ENCODE measurements around the gene ZMIZ1. TPM values are rescaled to one million over a fixed set of nuclear protein-coding genes. Genes with fewer than 3 reads are reported as not detected.

Gene ZMIZ1
- total RNA-seq, 4 donors from 2014 or later: 18.7 to 188 (median 36.7) TPM

DNA sequence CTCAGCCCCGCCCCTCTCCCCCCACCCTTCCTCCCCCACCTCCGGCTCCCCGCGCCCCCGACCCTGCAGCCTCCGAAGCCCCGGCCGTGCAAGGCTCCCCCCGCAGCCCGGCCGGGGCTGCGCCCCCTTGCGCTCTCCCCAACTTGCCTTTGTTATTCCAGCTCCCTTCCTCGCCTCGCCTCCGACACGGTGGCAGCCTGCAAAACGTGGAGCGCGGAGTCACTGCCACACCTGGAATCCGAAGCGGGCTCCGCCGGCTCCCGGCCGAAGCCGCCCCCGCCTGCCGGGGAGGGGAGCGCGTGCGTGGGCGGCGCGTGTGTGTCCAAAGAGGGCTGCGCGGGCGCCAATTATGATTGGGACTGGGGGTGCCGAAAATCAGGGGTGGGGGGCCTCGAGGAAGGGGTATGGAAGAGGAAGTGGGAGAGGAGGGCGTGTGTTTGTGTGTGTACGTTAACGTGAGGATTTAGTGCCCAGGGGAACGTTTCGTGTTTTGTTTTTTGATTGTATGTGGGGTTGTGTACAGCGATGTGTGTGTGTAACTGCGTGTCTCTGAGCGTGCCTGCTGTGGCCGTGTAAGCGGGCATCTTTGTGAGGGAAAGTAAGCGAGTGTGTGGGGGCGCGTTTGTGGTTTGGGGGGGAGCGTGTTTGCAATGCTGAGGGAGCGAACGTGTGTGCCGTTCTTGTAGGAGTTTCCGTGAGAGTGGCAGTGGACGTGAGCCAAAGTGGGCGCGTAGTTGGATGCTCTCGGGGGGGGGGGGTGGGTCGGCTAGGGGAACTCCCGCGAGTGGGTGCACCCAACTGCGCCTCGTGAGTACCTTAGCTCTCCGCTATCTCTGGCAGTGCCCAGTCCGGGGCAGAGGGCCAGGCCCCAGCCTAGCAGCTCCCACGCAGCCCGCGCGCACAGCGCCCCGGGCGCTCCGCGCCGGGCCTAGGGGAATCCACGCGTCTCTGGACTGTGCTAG lies 1.2 kb upstream of the ZMIZ1 start:
- intact Hi-C loops (cut with DNase I; ENCODE audit: low total_unique reads): loop anchor here (5.0 to 10.0 kb wide), 2 partner anchors 90 to 253 kb away; no protein-coding TSS in a partner anchor

DNA sequence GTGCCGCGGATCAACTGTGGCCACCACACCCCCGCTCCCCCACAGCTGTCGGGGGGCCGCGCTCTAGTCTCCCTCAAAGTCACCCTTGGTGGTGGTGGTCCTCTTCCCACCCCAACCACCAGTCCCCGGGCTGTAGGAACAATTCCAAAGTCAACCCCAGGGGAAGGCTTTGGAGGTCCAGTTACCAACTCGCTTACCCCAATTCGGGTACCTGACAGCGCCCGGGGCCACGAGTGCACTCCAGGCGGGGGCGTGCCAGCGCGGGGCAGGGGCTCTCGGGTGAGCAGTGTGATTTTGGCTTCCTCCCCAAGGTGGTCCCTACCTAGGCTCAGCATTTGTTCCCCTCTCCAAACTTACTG lies 584 bp upstream of the ZMIZ1 start:
- Histone ChIP-seq H3K4me1 (peaks cover 2 to 18% of the 10 kb centered on the region in 2 donors), H3K9me3 (no peaks in the 10 kb centered on the region), H3K4me3 (peak overlapping the region; percentile 75 to 86), H3K27me3 (peaks cover 0 to 2% of the 10 kb centered on the region in 2 donors), H3K27ac (peak overlapping the region; percentile 94 to 96), H3K36me3 (no peaks in the 10 kb centered on the region)
- TF ChIP-seq POLR2A (IDR thresholded peaks at IDR 0.05): no peak
- TF ChIP-seq, protein P1, sequence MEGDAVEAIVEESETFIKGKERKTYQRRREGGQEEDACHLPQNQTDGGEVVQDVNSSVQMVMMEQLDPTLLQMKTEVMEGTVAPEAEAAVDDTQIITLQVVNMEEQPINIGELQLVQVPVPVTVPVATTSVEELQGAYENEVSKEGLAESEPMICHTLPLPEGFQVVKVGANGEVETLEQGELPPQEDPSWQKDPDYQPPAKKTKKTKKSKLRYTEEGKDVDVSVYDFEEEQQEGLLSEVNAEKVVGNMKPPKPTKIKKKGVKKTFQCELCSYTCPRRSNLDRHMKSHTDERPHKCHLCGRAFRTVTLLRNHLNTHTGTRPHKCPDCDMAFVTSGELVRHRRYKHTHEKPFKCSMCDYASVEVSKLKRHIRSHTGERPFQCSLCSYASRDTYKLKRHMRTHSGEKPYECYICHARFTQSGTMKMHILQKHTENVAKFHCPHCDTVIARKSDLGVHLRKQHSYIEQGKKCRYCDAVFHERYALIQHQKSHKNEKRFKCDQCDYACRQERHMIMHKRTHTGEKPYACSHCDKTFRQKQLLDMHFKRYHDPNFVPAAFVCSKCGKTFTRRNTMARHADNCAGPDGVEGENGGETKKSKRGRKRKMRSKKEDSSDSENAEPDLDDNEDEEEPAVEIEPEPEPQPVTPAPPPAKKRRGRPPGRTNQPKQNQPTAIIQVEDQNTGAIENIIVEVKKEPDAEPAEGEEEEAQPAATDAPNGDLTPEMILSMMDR (IDR thresholded peaks at IDR 0.05): no peak
- intact Hi-C loops (cut with DNase I; ENCODE audit: low total_unique reads): loop anchor here (5.0 to 10.0 kb wide), 2 partner anchors 89 to 253 kb away; no protein-coding TSS in a partner anchor
- DNase-seq: no peak

More for the DNA sequence above, 1.2 kb upstream of the ZMIZ1 start:
- DNase-seq: peak; percentile 92 to 96
- TF ChIP-seq POLR2A (IDR thresholded peaks at IDR 0.05): peak in 1 of 2 donors; percentile 75
- TF ChIP-seq, protein P1 (IDR thresholded peaks at IDR 0.05): peak in 3 of 4 experiments; percentile 20 to 66 (median 42)
- Histone ChIP-seq H3K27ac (peak overlapping the region; percentile 94 to 96), H3K4me1 (peaks cover 0 to 11% of the 10 kb centered on the region in 2 donors), H3K4me3 (peak overlapping the region; percentile 75 to 86), H3K36me3 (no peaks in the 10 kb centered on the region), H3K9me3 (no peaks in the 10 kb centered on the region), H3K27me3 (peaks cover 0 to 2% of the 10 kb centered on the region in 2 donors)

DNA sequence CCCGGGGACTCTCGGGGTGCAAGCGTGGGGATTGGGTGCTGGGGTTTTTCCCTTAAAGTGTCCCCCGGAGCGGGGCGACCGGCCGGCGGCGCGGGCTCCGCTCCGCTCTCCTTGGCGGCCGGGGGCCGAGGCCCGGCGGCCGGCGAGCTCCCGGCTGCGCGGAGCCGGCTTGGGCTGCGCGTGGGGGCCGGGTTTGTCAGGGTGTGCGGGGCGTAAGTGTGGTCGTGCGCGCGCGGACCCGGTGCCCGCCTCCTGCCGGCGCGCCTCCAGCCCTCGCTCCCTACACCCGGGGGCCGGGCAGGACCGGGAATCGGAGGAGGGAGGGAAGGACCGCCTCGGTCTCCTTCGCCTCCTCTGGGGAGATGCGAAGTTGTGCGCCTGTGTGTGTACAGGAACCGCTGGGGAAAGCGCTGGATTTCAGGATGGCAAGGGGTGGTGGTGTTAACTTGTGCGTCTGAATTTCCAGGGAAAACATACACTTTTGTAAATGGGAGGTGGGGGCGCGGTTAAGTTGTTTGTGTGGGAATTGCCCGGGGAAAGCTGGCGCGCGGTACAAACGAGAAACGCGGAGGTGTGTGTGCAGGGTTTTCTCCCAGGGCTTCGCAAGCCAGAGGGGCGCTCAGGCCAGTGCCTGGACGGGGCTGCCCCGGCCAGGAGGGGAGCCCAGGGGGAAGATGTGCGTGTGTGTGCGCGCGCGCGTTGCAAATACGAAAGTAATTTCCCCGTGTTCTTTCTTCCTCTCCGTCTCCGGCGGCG lies 737 bp downstream of the ZMIZ1 start:
- TF ChIP-seq, protein P1 (IDR thresholded peaks at IDR 0.05): peak in 2 of 4 experiments; percentile 0 to 3
- no peak for TF ChIP-seq POLR2A (IDR thresholded peaks at IDR 0.05)
- H3K27me3 ChIP-seq: peaks cover 0 to 2% of the 10 kb centered on the region in 2 donors
- no peaks in the 10 kb centered on the region for H3K36me3 ChIP-seq
- intact Hi-C loops (cut with DNase I; ENCODE audit: low total_unique reads): loop anchor here (5.0 to 10.0 kb wide), 3 partner anchors 88 to 255 kb away; no protein-coding TSS in a partner anchor
- H3K4me3 ChIP-seq: peak overlapping the region; percentile 75 to 86
- H3K9me3 ChIP-seq: no peaks in the 10 kb centered on the region
- peak in 1 of 2 donors; percentile 54 for DNase-seq
- peaks cover 12 to 31% of the 10 kb centered on the region in 2 donors for H3K4me1 ChIP-seq
- H3K27ac ChIP-seq: peak overlapping the region; percentile 94 to 96

DNA sequence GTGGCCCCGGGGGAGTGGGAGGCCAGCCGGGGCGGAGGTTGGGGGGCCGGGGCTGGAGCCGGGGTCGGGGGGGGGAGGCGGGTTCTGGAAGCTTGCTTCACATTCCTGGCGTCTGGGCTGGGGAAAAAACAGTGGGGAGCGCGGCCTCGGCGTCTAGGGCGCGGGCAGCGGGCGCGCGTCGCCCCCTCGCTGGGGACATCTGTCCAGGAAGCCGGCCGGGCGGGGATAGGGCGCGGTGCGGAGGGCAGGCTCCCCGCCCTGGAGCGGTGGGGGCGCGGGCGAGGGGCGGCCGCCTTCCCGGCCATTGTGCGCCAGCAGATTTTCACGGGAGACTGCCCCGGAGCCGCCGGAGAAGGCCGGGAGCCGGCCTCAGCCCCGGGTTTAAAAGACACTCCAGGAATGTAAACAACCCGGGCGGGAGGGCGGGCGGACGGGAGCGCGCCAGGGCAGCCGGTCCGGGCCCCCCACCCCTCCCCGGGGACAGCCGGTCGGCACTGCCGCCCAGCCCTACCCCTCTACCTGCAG lies 1.4 kb downstream of the ZMIZ1 start:
- H3K36me3 ChIP-seq: no peaks in the 10 kb centered on the region
- H3K4me1 ChIP-seq: peaks cover 15 to 34% of the 10 kb centered on the region in 2 donors
- no peaks in the 10 kb centered on the region for H3K9me3 ChIP-seq
- peak overlapping the region; percentile 94 to 96 for H3K27ac ChIP-seq
- peak overlapping the region; percentile 75 to 86 for H3K4me3 ChIP-seq
- DNase-seq: peak in 1 of 2 donors; percentile 48
- TF ChIP-seq, protein P1 (IDR thresholded peaks at IDR 0.05): peak in 1 of 4 experiments; percentile 9
- peak in 1 of 2 donors; percentile 1 for TF ChIP-seq POLR2A (IDR thresholded peaks at IDR 0.05)
- H3K27me3 ChIP-seq: peaks cover 0 to 2% of the 10 kb centered on the region in 2 donors
- intact Hi-C loops (cut with DNase I; ENCODE audit: low total_unique reads): loop anchor here (5.0 kb wide), 1 partner anchor 117 kb away; no protein-coding TSS in a partner anchor
